A673 (cell line): Measurements from ENCODE around the gene GABRP. TPM values are rescaled to one million over a fixed set of nuclear protein-coding genes. Genes with fewer than 3 reads are reported as not detected.
A peak's percentile ranks its signal among the peaks of the same experiment; 100 is the strongest.
"Not testable (repeated sequence)": the region's sequence is repeated elsewhere in the genome, so short reads cannot be mapped to it uniquely, and the experiment has no call there.

Experiments used
- BruUV-seq: library from RNA; stranded (reverse); fragments of 400-500 nt; replicated peaks from 2 replicates; lab custom pipeline; 2021; lab: Mats Ljungman, UMichigan
- CTCF ChIA-PET: fragments of 300-600 bp; sonication (Branson Sonifier 250); formaldehyde crosslinking; loops from one replicate; lab custom pipeline; 2022; ENCODE audit warnings: antibody characterized with exemption; lab: Charles Lee
- POLR2A ChIA-PET: fragments of 300-600 bp; sonication (Branson Sonifier 250); formaldehyde crosslinking; loops from one replicate; lab custom pipeline; 2022; ENCODE audit warnings: antibody characterized with exemption; ENCODE audit not compliant: low non-redundant PET; lab: Charles Lee
- DNase-seq: peaks from one replicate; pipeline ENCODE4 v3.0.0-alpha.2; 2015; ENCODE audit warnings: low spot score
- H3K27ac ChIP-seq: fragments of 200-600 bp; sonication (generic); 2 replicates; pipeline ENCODE4 v1.5.1; 2016; ENCODE audit warnings: mixed run types, low read depth, mild to moderate bottlenecking, mixed read lengths, antibody characterized with exemption, low read length; ENCODE audit not compliant: poor library complexity, severe bottlenecking
- H3K27me3 ChIP-seq: fragments of 200-600 bp; sonication (generic); replicated peaks from 2 replicates; pipeline ENCODE4 v1.6.1; 2017; ENCODE audit warnings: mixed run types, low read depth, mild to moderate bottlenecking, mixed read lengths, antibody characterized with exemption, low read length; ENCODE audit not compliant: insufficient read depth, poor library complexity
- H3K36me3 ChIP-seq: fragments of 200-600 bp; sonication (generic); 2 replicates; pipeline ENCODE4 v1.6.1; 2016; ENCODE audit warnings: mixed run types, mild to moderate bottlenecking, mixed read lengths, antibody characterized with exemption, low read length; ENCODE audit not compliant: insufficient read depth, poor library complexity, severe bottlenecking
- H3K4me1 ChIP-seq: fragments of 200-600 bp; sonication (generic); 2 replicates; pipeline ENCODE4 v1.6.1; 2017; ENCODE audit warnings: mixed run types, mild to moderate bottlenecking, mixed read lengths, antibody characterized with exemption, low read length; ENCODE audit not compliant: insufficient read depth, poor library complexity, severe bottlenecking
- H3K4me3 ChIP-seq: fragments of 200-600 bp; sonication (generic); 2 replicates; pipeline ENCODE4 v1.5.1; 2016; ENCODE audit warnings: low read depth, mixed run types, mild to moderate bottlenecking, mixed read lengths, low read length; ENCODE audit not compliant: poor library complexity, severe bottlenecking
- H3K9me3 ChIP-seq: fragments of 200-600 bp; sonication (generic); 2 replicates; pipeline ENCODE4 v1.6.1; 2016; ENCODE audit warnings: mixed run types, low read depth, mild to moderate bottlenecking, mixed read lengths, antibody characterized with exemption, low read length; ENCODE audit not compliant: poor library complexity, severe bottlenecking
- CTCF ChIP-seq: fragments of 300-800, 200-600 bp; sonication (generic); conservative IDR thresholded peaks from 2 replicates; pipeline ENCODE4 v1.5.1; 2017; ENCODE audit warnings: low read depth, mild to moderate bottlenecking, antibody characterized with exemption, low read length, moderate library complexity, mixed read lengths
- EZH2 ChIP-seq: fragments of 200-600 bp; sonication (generic); IDR thresholded peaks from 2 replicates; pipeline ENCODE4 v1.6.1; 2017; ENCODE audit warnings: borderline replicate concordance, low read depth, mild to moderate bottlenecking, mixed read lengths, antibody characterized with exemption, low read length; ENCODE audit not compliant: poor library complexity, severe bottlenecking
- intact Hi-C: fragments of 100-400 bp; cut with micrococcal nuclease; formaldehyde crosslinking; loops from one replicate; pipeline ENCODE4 v1.10.0; 2022; ENCODE audit not compliant: unreplicated experiment
- total RNA-seq: library from RNA; stranded (reverse); gene quantifications from 2 replicates; pipeline ENCODE4 v1.2.3, GENCODE V29; 2021

Gene GABRP
- total RNA-seq, 1 experiment from 2014 or later = 0.09 TPM

GRCh38 chr5:170753311-170753710 is 30.2 kb upstream of the GABRP start:
- POLR2A ChIA-PET = interaction anchor here (0.6 kb wide), 1 partner anchor 790 kb away, joined by 3 read pairs; no protein-coding TSS in a partner anchor
- CTCF ChIA-PET = no interaction called here

GRCh38 chr5:170754508-170754907 is 29.0 kb upstream of the GABRP start:
- H3K4me3 ChIP-seq, H3K36me3 ChIP-seq, DNase-seq, BruUV-seq, H3K27ac ChIP-seq, CTCF ChIA-PET, intact Hi-C loops, POLR2A ChIA-PET, H3K9me3 ChIP-seq, H3K4me1 ChIP-seq: not testable (repeated sequence)
- H3K27me3 ChIP-seq = peaks cover 14% of the 10 kb centered on the region

More at GRCh38 chr5:170753311-170753710, 30.2 kb upstream of the GABRP start:
- H3K27ac ChIP-seq = no peak overlapping the region
- peaks cover 23% of the 10 kb centered on the region for H3K27me3 ChIP-seq
- TF ChIP-seq CTCF (no peak), EZH2 (no peak)
- no peak overlapping the region for H3K4me3 ChIP-seq
- no TSS peak for BruUV-seq
- intact Hi-C loops = no loop called here
- H3K4me1 ChIP-seq = no peaks in the 10 kb centered on the region
- H3K9me3 ChIP-seq = no peaks in the 10 kb centered on the region
- DNase-seq = no peak
- H3K36me3 ChIP-seq = no peaks in the 10 kb centered on the region

- Histone ChIP-seq H3K4me3 (no peak overlapping the region), H3K27me3 (peaks cover 6% of the 10 kb centered on the region), H3K4me1 (no peaks in the 10 kb centered on the region), H3K27ac (no peak overlapping the region), H3K36me3 (no peaks in the 10 kb centered on the region), H3K9me3 (no peaks in the 10 kb centered on the region)
- ChIA-PET POLR2A (no interaction called here), CTCF (no interaction called here)
- intact Hi-C loops = no loop called here
- BruUV-seq = no TSS peak
- DNase-seq = peak; percentile 21
- no peak for TF ChIP-seq EZH2
- TF ChIP-seq CTCF = no peak
These were observed 27.7 kb upstream of the GABRP start for GRCh38 chr5:170755679-170756456.
